GM12865 (cell line): ENCODE results near the gene TTLL6.

ENCODE experiments used
- DNase-seq: peaks from one replicate; pipeline ENCODE4 v3.0.0; 2010; ENCODE audit warnings: low read depth
- H3K4me3 ChIP-seq: 2 replicates; pipeline ENCODE4 v1.5.1; 2011; ENCODE audit warnings: mild to moderate bottlenecking, low read depth, low read length, control low read depth
- TF ChIP-seq, protein P1 (sequence below): IDR thresholded peaks from 2 replicates; pipeline ENCODE4 v1.5.1; 2011; ENCODE audit warnings: low read length, control low read depth, low read depth, inconsistent platforms; ENCODE audit not compliant: insufficient read depth; ENCODE audit errors: missing control alignments

The TTLL6 gene

DNA sequence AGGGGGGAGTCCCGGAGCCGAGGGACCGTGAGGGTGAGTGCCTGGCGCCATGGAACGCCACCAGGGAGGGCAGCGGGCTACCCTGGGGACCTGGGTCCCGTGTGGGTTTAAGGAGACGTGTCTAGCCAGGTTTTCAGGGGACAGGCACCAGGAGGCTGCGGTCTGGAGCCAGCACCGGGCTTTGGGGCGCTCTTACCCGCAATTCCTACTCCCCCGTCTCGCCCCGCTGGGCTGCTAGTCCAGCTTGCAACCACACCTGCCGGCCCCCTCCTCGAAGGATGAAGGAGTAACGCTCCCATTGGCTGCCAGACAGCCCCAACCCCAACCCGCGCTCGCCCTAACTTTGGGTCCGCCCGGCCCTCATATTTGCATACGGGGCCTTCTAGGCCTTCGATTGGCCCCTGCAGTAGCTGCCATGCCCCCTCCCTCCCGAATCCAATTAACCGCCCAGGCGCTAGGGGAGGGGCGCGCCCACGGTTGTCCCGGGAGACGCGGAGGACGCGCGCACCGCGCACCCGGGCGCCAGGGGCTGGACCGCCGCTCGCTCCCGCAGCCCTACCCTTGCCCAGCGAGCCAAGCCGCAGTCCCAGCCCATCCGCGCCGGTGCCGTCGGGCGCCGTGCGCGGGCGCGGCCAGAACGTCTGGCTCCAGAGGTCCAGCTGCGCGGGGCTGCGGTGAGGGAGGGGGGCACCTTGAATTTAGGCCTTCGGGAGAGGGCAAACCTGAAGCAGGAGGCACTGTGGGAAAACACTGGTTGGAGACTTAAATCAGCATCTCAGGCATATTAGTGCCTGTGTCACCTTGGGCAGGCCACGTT is at the start of gene TTLL6:
Gene TTLL6, minus strand, starts transcription at position 456 of the 817 bp plus-strand sequence. Its CDS starts 157 bp downstream, at position 299.
- DNase-seq: peak; percentile 63
- TF ChIP-seq, protein P1, sequence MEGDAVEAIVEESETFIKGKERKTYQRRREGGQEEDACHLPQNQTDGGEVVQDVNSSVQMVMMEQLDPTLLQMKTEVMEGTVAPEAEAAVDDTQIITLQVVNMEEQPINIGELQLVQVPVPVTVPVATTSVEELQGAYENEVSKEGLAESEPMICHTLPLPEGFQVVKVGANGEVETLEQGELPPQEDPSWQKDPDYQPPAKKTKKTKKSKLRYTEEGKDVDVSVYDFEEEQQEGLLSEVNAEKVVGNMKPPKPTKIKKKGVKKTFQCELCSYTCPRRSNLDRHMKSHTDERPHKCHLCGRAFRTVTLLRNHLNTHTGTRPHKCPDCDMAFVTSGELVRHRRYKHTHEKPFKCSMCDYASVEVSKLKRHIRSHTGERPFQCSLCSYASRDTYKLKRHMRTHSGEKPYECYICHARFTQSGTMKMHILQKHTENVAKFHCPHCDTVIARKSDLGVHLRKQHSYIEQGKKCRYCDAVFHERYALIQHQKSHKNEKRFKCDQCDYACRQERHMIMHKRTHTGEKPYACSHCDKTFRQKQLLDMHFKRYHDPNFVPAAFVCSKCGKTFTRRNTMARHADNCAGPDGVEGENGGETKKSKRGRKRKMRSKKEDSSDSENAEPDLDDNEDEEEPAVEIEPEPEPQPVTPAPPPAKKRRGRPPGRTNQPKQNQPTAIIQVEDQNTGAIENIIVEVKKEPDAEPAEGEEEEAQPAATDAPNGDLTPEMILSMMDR: no peak
- H3K4me3 ChIP-seq: peak within 1 kb of the TSS; percentile 40

DNA sequence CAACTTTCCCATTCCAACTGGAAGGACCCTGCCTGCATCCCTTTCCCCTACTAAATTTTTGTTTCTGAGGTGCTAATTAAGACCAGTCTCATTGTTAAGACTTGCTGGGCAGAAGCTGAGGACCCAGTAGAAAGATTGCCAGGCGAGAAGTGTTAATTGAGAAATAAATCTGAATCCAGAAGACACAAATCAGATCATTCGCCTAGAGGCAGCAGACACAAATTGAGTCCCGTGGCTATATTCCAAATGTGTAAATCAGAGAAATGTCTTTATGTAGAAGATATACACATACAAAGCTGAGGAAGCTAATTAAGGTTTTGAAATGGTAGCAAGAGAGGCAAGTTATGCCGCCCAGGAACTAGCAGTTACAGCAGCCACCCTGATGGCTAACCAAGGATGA is 43.4 kb upstream of the TTLL6 start:
- no peak for DNase-seq
- TF ChIP-seq, protein P1: no peak
- H3K4me3 ChIP-seq: no peak overlapping the region

DNA sequence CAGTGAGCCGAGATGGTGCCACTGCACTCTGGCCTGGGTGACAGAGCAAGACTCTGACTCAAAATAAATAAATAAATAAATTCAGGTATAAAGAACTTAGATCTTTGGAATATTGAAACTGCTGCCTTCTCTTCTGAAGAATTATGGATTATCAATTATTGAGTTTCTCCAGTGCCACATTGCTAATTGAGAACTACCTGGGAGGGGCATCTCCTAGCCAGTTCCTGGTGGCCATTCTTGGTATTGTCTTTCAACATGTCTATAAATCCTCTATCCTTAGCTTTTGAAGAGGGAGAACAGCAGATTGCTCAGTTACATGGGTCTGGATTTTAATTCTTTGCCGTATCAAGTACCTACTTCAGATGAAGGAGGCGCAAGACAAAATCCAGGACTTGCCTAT is 43.0 kb upstream of the TTLL6 start:
- DNase-seq: no peak
- TF ChIP-seq, protein P1: peak; percentile 27
- no peak overlapping the region for H3K4me3 ChIP-seq

DNA sequence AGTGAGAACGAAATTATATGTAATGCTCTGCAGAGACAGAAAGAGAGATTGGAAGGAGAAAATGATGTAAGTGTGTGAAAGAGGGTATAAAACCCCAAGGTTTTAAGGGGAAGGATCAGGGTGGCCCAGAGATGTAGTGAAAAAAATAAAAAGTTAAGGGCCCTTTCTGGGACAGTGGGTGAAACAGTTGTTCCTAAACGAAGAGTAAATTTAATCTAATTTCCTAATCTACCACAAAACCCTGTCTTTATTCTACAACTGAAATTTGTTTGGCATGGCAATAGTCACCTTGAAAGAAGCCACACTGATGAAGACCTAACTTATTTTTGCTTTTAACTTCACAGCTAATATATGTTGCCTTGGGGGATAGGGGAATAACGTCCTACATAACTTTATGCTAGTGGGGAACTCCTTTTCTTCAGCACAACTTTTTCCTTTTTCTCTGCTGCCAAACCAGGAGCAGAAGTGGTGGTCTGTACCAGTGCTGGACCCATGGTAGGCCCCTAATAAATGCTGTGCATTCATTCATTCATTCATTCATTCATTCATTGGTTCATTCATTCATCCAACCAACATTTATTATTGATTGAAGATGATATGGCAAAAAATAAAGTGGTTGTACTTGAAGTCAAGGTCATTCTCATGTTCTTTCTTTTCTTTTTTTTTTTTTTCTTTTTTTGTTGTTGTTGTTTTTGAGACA is 39.2 kb upstream of the TTLL6 start:
- no peak overlapping the region for H3K4me3 ChIP-seq
- TF ChIP-seq, protein P1: no peak
- no peak for DNase-seq

DNA sequence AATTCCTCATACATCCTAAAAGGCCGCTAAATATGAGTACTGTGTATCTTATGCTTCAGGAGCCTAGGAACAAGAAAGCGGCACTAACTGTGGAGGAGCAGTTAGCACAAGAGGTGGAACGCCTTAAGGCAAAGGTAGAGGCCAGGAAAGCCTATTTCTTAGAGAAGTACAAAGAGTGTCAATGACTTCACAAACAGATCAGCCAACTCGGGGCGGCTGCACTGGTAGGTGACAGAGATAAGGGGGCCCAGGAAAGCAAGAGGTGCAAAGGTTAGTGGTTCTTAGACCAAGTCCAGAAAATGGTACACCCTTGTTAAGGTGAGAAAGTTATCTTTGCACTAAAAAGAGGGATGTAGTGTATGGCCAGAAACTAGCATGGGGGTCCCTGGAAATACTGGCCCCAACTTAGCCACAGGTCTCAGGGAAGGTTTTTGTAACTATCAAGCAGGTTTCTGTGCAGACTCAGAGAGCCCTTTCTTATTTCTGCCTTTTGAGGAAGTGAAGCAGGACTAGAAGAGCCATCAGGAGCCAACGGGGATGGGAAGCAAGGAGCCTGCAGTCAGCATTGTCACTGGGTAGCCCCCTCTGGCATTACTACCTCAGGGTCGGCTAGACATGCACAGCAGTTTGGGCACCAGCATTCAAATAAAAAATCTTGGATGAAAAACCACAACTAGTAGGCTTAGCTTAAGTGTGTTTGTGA is 37.9 kb upstream of the TTLL6 start:
- no peak for DNase-seq
- TF ChIP-seq, protein P1: no peak
- no peak overlapping the region for H3K4me3 ChIP-seq

DNA sequence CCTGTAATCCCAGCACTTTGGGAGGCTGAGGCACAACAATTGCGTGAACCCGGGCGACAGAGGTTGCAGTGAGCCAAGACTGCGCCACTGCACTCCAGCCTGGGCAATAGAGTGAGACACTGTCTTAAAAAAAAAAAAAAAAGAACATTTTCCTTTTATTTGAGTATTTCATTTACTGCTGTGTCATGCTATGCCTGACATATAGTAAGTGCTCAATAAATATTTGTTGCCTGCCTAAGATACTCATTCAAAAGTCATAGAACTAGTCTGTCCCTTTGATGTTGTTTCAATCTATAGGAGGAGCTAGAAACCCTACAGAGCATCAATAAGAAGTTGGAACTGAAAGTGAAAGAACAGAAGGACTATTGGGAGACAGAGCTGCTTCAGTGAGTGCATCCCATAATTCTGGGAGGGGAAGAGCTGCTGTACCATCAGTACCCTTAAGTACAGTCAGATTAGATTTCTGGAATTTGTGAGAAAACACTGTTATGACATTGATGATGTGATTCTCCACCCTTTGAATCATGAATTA is 33.8 kb upstream of the TTLL6 start:
- TF ChIP-seq, protein P1: no peak
- no peak for DNase-seq
- no peak overlapping the region for H3K4me3 ChIP-seq
